Forelimb muscle (tissue), 1 donor: ENCODE results near the gene FBXO34. TPM values are rescaled to one million over a fixed set of nuclear protein-coding genes. Genes with fewer than 3 reads are reported as not detected.
A peak's percentile ranks its signal among the peaks of the same experiment; 100 is the strongest.

Source experiments
- DNase-seq: peaks from one replicate; pipeline ENCODE4 v3.0.0-alpha.2; 2013; ENCODE audit warnings: low read depth
- polyA plus RNA-seq: library from polyadenylated mRNA; unstranded; fragments of 120-200 nt; gene quantifications from one replicate; pipeline ENCODE4 v1.2.1, GENCODE V29; 2013; ENCODE audit not compliant: insufficient read length

Gene FBXO34
- 15.8 TPM for polyA plus RNA-seq

- peak; percentile 83 for DNase-seq
These were observed at the start of gene FBXO34 for GRCh38 chr14:55270832-55271571. Gene FBXO34 (plus strand): TSS chr14:55271421. CDS start chr14:55350391, 78,970 bp downstream.

- DNase-seq = no peak
These were observed 49.3 kb upstream of the FBXO34 start for GRCh38 chr14:55221968-55222367.

GRCh38 chr14:55223364-55223763 is 47.9 kb upstream of the FBXO34 start:
- no peak for DNase-seq

GRCh38 chr14:55228261-55228660 is 43.0 kb upstream of the FBXO34 start:
- DNase-seq = no peak

GRCh38 chr14:55233591-55233990 is 37.6 kb upstream of the FBXO34 start:
- no peak for DNase-seq

GRCh38 chr14:55238019-55238680 is 33.1 kb upstream of the FBXO34 start:
- DNase-seq = no peak

GRCh38 chr14:55239320-55239719 is 31.9 kb upstream of the FBXO34 start:
- DNase-seq = no peak

GRCh38 chr14:55240526-55241178 is 30.6 kb upstream of the FBXO34 start:
- no peak for DNase-seq

GRCh38 chr14:55241673-55242072 is 29.5 kb upstream of the FBXO34 start:
- no peak for DNase-seq

GRCh38 chr14:55243386-55243785 is 27.8 kb upstream of the FBXO34 start:
- DNase-seq = no peak

GRCh38 chr14:55243813-55244212 is 27.4 kb upstream of the FBXO34 start:
- no peak for DNase-seq

GRCh38 chr14:55245657-55246268 is 25.5 kb upstream of the FBXO34 start:
- DNase-seq = no peak

- DNase-seq = no peak
These were observed 22.8 kb upstream of the FBXO34 start for GRCh38 chr14:55248411-55248810.

- DNase-seq = no peak
These were observed 21.8 kb upstream of the FBXO34 start for GRCh38 chr14:55249423-55249822.

- DNase-seq = no peak
These were observed 17.9 kb upstream of the FBXO34 start for GRCh38 chr14:55253276-55253675.

GRCh38 chr14:55254581-55254980 is 16.6 kb upstream of the FBXO34 start:
- DNase-seq = no peak

GRCh38 chr14:55255979-55256378 is 15.2 kb upstream of the FBXO34 start:
- DNase-seq = no peak

GRCh38 chr14:55256586-55256985 is 14.6 kb upstream of the FBXO34 start:
- no peak for DNase-seq

- no peak for DNase-seq
These were observed 6.0 kb upstream of the FBXO34 start for GRCh38 chr14:55265197-55265596.

GRCh38 chr14:55267820-55268219 is 3.4 kb upstream of the FBXO34 start:
- no peak for DNase-seq

GRCh38 chr14:55271572-55272298 is 514 bp downstream of the FBXO34 start:
- DNase-seq = peak; percentile 66

GRCh38 chr14:55272387-55272786 is 1.2 kb downstream of the FBXO34 start:
- DNase-seq = no peak
